ENCODE measurements around the gene TPCN2.

The TPCN2 gene

DNA sequence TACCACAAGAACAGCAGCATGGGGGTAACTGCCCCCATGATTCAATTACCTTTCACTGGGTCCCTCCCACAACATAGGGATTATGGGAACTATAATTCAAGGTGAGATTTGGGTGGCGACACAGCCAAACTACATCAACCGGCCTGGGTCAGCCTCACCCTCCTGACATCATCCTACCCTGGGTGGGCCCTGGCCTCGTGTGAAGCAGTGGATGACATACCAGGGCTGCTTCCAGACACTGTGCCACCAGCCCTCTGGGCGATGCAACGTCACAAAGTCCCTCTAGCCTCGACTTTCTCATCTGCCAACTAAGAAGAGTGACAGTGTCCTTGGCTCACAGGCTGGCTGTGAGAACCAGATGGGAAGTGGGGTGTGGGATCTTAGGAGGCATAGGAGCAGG is 8.7 kb upstream of the TPCN2 start:
- no peak for DNase-seq

DNA sequence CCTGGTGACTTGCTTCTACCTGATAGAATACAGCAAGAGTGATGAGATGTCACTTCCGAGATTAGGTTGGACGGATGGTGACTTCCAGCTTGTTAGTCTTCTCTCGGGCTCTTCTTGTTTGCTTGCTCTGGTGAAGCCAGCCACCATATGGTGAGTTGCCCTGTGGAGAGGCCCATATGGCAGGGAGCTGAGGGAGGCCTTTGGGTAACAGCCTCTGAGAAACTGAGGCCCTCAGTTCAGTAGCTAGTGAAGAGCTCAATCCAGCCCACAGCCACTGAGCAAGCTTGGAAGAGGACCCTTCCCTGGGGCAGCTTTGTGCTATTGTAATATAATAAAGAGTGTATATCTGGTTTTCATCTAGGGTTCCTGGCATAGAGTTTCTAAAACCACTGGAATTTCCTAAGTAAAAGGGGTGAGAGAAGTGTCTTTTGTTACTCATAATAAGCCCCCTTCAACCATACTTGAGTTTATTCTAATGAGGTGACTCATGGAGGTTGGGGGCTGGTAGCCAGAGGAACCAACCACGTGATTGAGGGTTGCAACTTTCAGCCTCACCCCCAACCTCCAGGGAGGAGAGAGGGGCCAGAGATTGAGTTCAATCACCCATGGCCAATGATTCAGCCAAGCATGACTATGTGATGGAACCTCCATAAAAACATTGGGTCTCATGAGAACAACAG is 8.0 kb upstream of the TPCN2 start:
- no peak for DNase-seq

DNA sequence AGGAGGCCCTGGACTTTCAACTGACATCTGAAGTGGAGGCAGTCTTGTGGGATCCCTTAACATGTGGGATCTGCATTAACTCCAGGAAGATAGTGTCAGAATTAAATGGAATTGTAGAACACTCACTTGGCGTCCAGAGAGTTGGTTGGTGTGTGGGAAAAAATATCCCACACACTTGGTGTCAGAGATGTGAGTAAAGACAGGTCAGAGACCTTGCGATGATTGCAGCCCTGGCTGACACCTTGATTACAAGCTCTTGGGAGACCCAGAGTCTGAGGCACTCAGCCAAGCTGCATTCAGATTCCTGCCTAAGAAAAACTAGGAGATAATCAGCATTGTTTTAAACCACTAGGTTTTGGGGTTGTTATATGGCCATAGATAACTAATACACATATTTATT is 7.2 kb upstream of the TPCN2 start:
- DNase-seq, result no peak

DNA sequence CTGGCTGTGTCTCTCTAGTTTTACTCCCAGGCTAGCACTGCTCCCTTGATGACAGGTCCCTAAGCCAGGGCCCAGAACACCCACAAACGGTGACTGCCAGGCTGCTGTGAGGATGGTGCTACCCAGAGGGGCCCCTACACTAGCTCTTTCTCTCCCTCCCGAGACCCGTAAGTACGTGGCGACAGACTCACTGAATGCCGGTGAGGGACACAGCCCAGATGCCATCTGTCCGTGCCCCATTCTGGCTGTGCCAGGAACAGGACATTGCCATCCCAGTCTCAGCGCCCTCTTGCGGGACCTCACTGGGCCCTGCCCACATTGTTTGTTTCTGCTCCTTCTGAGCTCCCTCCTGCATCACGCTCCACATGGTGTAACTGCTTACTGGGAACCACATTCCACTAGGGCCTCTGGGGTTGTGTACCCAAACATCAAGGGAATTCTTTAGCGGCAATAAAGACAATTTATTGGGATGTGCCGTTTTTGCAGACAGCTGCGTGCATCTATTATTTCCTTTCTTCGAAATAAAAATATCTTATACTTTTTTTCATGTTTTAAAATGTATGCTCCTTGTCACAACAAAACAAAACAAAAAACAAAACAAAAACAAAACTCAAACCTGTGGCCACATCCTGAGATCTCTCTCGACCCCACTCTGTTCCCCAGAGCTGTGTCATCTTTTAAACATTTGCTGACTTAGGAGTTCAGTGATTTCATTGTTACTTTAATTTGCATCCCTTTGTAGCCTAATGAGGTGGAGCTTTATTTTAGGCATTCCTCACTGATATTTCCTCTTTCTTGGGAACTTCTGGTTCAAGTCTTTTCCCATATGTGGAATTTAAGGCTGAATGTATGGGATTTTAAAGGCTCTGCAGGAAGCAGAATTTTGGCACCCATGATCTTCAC is 4.4 kb upstream of the TPCN2 start:
- DNase-seq, result no peak

DNA sequence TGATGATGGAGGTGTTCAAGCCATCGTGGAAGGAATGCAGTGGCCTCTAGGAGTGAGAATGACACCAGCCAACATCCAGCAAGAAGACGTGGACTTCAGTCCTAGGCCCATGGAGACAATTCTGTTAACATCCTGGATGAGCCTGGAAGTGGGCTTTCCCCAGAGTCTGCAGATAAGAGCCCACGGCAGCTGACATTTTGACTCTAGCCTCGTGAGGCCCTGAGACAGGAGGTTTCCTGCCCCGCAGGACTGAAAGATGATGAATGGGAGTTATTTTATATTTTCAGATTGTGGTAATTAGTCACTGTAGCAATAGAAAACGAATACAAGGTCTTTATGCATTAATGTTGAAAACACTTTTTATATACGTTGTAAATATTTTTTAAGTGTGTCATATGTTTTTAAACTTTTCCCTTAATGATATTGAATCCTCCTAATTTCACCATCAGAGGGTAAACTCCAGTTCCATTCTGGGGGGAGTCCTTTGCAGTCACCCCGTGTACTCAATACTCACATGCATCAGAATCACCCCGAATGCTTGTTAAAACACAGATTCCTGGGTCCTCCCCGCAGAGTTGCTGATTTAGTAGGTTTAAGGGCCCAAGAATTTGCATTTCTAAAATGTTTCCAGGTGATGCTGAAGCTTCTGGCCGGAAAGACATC is 570 bp upstream of the TPCN2 start:
- DNase-seq, result no peak

DNA sequence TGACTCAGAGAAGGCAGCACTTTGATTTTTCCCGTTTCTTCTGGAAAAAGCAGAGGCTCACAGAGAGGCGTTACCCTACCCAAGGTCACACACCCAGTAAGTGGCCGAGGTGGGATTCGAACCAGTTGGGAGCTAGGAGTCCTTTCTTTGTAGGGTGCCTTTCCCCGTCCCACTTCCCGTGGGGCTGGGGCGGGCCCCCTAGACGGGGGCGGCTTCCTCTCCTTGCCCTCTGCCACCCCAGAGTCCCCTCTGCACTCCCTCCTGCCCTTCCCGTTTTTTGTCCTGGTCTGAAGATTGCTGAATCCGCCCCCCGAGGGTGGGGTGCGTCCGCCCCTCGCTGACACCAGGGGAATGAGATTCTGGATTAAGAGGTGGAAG is 747 bp downstream of the TPCN2 start:
- peak; percentile 15 for DNase-seq

DNA sequence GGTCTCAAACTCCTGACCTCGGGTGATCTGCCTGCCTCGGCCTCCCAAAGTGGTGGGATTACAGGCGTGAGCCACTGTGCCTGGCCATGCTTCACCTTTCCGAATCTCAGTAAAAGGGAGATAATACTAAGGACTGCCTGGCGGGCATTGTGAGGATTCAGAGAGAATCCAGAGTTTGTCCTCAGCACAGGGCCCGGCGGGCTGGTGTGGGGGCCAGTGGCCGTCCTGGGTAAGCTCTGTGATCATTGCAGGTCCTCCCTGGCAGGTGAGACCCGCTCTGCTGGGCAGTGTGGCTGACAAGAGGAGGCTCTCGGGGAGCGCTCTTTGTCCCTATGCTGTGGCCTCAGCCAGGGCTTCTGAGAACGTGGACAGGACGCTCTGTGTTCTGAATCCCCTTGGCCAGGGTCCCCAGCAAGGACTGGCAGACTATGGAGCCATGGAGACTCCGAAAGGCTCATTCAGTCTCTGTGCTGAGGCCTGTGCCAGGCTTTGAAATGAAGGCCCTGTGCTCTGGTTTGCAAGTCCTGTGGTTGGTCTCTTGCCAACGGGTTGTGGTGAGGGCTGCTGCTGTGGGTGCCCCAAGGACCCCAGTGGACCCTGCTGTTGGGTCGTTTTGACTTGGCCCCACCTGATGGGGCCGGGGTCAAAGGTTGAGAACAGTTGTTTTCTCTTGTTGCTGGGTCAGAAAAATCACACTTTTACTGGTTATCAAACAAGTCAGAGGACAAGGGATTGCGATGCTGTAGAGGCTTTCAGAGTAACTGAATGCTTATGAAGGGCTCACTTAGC is 2.1 kb downstream of the TPCN2 start:
- no peak for DNase-seq

DNA sequence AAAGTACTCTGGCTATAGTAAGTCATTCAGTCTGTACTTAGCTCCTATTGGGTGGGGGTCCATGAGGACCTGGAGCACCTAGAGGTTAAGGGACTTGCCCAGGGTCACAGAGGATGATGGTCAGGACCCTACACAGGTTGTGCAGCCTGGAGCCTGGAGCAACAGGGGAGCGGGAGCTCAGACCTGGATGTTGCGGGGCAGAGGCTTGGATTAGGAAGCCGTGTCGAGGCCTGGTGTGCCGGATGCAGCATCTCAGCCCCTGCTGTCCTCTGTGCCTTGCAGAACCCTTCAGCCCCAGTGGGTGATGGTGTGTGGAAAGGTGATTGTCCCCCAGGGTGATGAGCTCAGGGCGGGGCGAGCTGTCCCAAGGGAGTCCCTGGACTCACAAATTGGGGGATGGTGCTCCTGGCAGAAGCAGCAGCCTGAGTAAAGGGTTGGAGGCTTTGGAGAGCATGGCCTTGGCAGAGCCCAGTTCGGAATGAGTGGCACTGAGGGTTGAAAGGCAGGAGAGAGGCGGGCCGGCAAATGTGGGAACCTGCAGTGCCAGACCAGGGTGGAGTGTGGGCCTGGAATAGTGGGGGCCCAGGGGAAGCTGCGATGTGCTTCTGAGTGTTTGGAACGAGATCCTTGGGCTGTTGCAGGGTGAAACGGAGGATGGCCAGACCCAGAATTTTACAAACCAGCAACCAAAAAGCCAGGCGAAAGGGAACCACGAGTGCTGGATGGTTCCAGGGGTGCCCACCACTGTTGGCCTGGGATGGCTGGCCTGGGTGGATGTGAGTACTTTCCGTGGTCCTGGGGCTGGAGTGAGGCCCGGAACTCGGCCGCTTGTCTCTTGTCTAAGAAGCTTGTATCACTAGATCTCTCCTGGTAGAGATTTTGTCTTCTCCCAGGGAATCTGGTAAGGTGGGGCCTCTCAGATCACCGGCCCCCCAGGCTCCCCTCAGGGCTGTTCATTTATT is 2.9 kb downstream of the TPCN2 start:
- DNase-seq, result no peak

DNA sequence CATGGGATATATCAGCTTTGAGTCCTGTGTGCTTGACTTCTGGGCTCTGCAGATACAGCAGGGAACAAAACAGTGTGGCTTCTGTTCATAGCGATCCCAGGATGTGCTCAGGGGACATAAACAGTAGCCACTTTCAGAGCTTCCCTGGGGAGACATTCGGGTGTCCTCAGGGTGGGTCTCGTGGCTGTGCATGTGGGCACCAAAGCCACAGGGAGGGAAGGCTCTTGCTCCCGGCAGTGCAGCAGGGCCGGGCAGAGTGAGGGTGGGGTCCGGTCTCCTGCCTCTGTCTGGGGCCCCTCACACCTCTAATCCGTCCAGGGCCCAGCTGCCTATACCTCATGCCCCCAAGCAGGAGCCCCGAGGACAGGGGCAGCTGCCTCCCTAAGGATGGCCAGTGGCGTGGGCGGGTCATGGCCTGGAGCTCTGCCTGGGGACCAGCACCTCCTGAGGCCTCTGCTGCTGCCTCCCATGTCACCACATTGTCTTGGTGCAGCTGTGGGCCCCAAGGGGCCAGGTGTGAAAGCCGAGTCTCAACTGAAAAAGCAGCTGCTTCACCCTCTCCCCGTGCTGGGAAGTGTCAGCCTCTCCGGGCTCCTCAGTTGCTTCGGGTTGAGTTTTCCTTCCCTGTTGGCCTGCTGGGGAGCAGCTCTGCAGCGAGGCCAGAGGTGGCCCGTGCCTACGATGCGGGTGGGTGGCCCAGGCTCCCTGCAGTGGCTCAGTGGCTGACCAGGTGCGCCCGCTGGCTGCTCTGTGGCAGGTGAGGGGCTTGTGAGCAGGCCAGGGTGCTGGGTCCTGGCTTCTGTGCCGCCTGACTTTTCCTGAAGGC is 3.8 kb downstream of the TPCN2 start:
- DNase-seq, result no peak

DNA sequence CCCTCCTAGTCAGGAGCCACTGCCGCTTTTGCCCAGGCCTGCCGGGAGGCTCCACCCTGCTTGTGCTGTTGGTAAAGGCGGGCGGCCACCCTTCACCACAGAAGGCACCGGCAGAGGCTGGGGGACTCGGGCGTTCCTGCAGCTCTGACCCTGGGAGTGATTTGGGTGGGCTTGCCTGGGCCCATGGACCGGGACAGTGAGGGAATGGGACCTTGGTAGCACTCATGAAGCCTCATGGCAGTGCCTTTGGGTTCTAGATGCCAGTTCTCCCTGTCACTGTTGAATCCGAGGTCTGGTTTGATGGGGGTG is 4.4 kb downstream of the TPCN2 start:
- no peak for DNase-seq

DNA sequence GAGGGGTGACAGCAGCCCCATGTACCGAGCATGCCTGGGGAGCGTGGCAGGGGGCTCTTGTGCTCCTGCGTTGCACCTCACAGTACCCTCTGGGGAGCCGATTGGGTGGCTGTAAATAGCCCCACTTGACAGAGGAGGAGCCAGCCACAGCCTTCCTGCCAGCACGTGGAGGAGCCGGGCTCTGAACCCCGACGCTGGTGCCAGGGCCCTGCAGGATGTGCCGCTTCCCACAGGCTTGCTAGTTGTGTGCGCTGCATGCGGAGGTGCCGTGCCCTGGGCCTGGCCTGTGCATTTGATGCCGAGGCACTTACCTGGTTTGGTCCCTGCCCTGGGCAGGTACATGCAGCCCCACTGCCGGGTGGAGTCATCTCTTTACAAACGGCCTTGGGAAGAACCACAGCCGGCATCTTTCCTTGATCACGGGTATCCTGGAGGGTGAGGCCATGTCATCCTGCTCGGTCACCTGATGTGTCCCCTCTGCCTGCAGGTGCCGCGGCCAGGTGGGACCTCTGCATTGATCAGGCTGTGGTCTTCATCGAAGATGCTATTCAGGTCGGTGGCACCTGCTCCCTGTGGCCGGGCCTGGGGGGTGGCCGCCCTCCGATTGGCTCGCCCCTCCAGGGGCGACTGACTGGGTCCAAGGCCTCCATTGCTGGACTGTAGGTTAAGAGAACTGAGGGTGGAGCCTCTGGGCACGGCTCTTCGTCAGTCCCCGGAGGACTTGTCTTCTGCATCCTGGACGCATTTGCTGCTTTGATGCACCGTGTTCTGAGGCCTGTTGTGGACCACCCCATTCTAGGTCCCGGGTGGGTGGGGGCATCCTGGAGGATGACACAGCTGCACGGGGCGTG is 5.0 kb downstream of the TPCN2 start:
- no peak for DNase-seq

DNA sequence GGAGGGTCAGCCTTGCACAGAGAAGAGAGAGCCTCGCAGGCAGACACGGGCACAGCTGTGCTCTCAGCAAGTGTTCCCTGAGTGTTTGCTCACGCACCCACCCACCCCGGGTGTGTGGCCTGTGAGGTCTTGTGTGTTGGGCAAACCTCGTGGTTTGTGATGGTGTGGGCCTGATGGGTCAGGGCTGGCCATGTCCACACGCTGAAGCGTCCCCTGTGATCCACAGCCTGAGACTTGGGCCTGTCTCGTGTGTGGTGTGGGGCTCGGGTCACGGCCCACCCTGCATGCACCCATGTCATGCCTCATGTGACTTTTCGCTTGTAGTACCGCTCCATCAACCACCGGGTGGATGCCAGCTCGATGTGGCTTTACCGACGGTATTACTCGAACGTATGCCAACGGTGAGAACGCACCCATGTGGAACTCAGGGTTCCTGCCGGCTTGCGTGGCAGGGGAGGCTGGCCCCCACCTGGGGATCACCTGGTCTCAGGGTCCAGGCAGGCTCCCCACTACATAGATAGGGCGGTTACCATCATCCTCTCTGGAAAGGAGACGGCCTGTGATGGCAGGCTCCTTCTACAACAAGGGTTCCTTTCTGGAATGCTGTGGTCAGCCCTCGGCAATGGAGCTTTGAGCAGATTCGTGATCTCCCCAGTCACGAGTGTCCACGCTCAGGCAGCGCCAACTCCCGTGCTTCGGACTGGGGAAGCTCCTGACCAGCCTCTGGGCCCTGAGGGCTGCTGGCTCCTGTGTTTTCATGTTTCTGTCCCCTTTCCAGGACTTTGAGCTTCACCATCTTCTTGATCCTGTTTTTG is 5.9 kb downstream of the TPCN2 start:
- no peak for DNase-seq

DNA sequence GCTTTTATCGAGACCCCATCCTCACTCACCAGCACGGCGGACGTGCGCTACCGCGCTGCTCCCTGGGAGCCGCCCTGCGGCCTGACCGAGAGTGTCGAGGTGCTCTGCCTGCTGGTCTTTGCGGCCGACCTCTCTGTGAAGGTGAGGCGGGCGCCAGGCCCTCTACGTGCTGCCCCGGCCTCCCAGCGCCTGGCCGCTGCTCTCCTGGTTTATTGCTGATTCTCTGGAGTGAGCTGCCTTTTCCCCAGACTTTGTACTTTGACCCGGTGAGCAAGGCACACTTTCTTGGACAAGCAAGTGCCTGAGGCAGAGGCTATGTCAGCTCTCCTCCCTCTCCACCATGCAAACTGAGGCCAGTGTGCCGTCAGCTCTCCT is 6.5 kb downstream of the TPCN2 start:
- no peak for DNase-seq

DNA sequence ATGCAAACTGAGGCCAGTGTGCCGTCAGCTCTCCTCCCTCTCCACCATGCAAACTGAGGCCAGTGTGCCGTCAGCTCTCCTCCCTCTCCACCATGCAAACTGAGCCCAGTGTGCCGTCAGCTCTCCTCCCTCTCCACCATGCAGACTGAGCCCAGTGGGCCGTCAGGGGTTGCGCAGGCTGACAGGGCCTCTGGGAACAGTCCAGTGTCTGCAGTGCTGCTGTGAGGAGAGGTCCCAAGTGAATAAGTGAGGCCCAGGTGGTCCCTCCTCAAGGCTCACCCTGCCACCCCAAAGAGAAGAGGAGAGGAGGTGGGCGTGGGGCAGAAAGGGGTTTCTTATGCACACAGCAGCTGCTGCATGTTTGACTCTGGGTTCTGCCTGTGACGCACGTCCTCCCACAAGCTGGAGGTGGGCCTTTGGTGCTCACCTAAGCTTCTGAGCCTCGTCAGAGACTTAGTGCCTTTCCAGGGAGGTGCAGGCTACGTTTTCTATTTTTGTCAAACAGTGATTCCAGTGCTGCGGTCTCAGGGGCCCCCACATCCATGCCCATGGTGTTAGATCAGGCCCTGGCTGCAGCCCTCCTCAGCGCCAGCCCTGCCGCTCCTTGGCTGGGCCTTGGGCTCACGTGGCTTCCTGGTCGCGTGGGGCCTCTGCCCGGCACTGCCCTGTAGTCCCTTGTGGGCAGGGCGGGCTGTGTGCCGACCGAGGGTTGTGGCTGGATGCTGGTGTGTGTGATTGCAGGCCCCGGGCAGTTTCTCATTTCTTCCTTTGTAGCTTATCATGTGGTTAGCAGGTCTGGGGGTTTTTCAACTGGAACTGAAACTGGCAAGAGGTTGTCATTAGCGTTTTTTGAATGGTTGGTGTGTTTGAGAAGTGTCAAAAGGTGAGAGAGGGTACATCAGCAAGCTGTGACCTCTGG is 7.1 kb downstream of the TPCN2 start:
- no peak for DNase-seq

DNA sequence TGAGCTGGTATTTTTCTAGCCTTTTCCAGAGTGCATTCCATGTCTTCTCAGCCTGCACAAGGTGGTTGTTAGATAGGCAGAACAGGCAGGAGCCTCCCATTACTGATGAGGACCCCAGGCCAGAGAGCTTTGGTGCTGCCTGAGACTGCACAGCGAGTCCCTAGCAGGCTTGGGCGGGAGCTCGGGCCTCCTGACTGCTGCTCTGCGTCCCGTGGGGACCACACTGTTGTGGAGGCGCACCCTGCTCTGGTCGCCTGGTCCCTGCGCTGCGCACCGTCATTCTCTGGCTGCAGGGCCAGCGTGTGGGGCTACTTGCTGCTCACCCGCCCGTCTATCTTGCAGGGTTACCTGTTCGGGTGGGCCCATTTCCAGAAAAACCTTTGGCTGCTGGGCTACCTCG is 8.5 kb downstream of the TPCN2 start:
- DNase-seq, result no peak

DNA sequence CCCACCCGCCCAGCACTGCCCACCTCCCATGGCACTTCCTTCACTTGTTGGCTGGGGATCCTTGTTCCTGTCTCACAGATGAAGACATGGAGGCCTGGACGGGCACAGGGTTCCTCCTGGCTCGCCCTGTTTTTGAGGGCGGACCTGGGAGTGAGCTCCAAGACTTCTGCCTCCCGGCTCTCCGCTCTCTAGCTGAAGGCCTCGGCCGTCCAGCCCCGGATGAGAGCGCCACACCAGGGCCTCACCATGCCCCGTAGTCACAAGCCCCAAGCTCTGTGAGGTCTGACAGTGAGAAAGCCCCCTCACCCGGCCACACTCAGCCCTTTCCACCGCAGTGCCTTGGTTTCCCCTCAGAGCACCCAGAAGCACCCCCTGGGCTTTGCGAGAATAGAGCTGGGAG is 9.1 kb downstream of the TPCN2 start:
- DNase-seq, result no peak

DNA sequence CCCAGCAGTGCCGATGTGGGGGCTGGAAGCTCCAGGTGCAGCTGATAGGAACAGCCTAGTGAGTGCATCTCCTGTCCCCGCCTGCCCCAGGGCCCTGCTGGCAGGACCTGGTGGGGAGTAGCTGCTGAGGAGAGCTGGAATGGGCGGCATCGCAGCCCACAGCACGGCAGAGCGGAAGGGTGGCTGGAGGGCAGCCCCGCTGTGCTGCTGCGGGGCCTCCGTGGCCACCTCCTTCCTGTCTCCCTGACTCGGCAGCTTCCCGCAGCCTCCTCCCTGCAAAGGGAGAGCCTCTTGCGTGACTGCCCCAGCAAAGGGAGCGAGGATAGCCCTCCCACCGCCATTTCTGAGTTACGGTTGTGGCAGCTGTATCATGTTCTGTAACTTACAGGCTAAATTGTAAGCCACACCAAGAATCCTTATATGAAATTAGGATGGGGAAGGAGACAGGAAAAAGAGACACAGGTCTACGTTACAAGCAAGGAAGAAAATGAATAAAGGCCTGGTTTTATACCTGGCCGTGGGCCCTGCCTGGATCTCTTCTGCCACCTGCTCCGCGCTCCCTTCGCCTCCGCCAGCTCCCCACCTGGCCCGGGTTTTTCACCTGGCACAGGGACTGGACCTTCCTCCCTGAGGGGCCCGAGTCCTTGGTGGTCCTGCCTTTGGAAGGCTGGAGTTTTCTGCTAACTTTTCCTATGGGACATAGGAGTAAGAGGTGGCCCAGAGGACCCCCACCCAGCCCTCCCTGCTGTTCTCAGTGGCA is 10.0 kb downstream of the TPCN2 start:
- DNase-seq, result no peak

Measured in stimulated activated CD4-positive, alpha-beta T cell treated with anti-CD3 and anti-CD28 coated beads, Interleukin-4, amount 100 ng/mL, for 1 hour (primary cell).